Endothelial cell of umbilical vein (primary cell): ENCODE results near the gene RPIA. TPM values are rescaled to one million over a fixed set of nuclear protein-coding genes. Genes with fewer than 3 reads are reported as not detected.
A peak's percentile ranks its signal among the peaks of the same experiment; 100 is the strongest.

Experiments
- BruUV-seq: library from RNA; stranded (reverse); fragments of 400-500 nt; replicated peaks from 2 replicates; lab custom pipeline; 2021; lab: Mats Ljungman, UMichigan
- CTCF ChIA-PET: fragments of 300-600, 350-600 bp; sonication (Branson Sonifier 250); formaldehyde crosslinking; loops from one replicate; lab custom pipeline; 2021; ENCODE audit warnings: antibody characterized with exemption, inconsistent platforms; lab: Charles Lee
- POLR2A ChIA-PET: fragments of 300-600, 350-600 bp; sonication (Branson Sonifier 250); formaldehyde crosslinking; loops from one replicate; lab custom pipeline; 2021; ENCODE audit warnings: antibody characterized with exemption, inconsistent platforms; lab: Charles Lee
- DNase-seq: peaks from one replicate; pipeline ENCODE4 v3.0.0-alpha.2; 2011; ENCODE audit warnings: low read depth, low spot score
- FAIRE-seq: peaks from 2 replicates; lab custom pipeline; 2011; peaks lifted over from hg19 to GRCh38; lab: Jason Lieb, UNC
- H2AFZ ChIP-seq: 2 replicates; pipeline ENCODE4 v1.6.0; 2012; ENCODE audit warnings: low read depth, low read length, control low read depth, inconsistent platforms
- H3K27ac ChIP-seq: 2 replicates; pipeline ENCODE4 v1.5.1; 2011; ENCODE audit warnings: low read depth, mild to moderate bottlenecking, control low read depth, low read length, moderate library complexity; ENCODE audit not compliant: insufficient read depth
- H3K27me3 ChIP-seq, 2 experiments: 2 replicates each; pipeline versions ENCODE4 v1.6.0 to v1.6.1; 2011; ENCODE audit warnings: low read length in 2 of 2, mixed read lengths in 1 of 2; ENCODE audit not compliant: control insufficient read depth in 2 of 2, insufficient read depth in 2 of 2
- H3K36me3 ChIP-seq, 2 experiments: 2 replicates in 1 of 2; 3 replicates in 1 of 2; pipeline ENCODE4 v1.5.1; 2011; ENCODE audit warnings: low read length in 2 of 2, mild to moderate bottlenecking in 1 of 2, moderate library complexity in 1 of 2; ENCODE audit not compliant: control insufficient read depth in 2 of 2, insufficient read depth in 2 of 2; ENCODE audit errors: extremely low read depth in 1 of 2
- H3K4me1 ChIP-seq: 3 replicates; pipeline ENCODE4 v1.5.1; 2011; ENCODE audit warnings: mild to moderate bottlenecking, low read length; ENCODE audit not compliant: control insufficient read depth, insufficient read depth; ENCODE audit errors: extremely low read depth
- H3K4me2 ChIP-seq: 2 replicates; pipeline ENCODE4 v1.6.1; 2011; ENCODE audit warnings: low read length, control low read depth, mixed read lengths; ENCODE audit not compliant: insufficient read depth
- H3K4me3 ChIP-seq, 3 experiments: fragments of 200-600 bp in 1 of 3; sonication (generic), shearing (Covaris generic) in 1 of 3; replicated peaks in 1 of 3; 2 replicates each; pipeline ENCODE4 v1.5.1; 2011 to 2016; ENCODE audit warnings: control low read depth in 3 of 3, low read length in 3 of 3, mild to moderate bottlenecking in 2 of 3, inconsistent platforms in 1 of 3, low read depth in 1 of 3, moderate library complexity in 1 of 3; ENCODE audit not compliant: insufficient read depth in 1 of 3
- H3K79me2 ChIP-seq: 2 replicates; pipeline ENCODE4 v1.6.0; 2012; ENCODE audit warnings: low read length, inconsistent platforms; ENCODE audit not compliant: control insufficient read depth, insufficient read depth
- H3K9ac ChIP-seq: replicated peaks from 2 replicates; pipeline ENCODE3; 2011; ENCODE audit warnings: low read length, control low read depth; ENCODE audit not compliant: insufficient read depth; ENCODE audit errors: extremely low read depth
- H3K9me1 ChIP-seq: replicated peaks from 3 replicates; pipeline ENCODE4 v1.6.0; 2011; ENCODE audit warnings: mild to moderate bottlenecking, low read length; ENCODE audit not compliant: control insufficient read depth, insufficient read depth; ENCODE audit errors: extremely low read depth
- H3K9me3 ChIP-seq: replicated peaks from 2 replicates; pipeline ENCODE4 v1.5.1; 2012; ENCODE audit warnings: low read length, inconsistent platforms; ENCODE audit not compliant: control insufficient read depth, insufficient read depth
- H4K20me1 ChIP-seq: replicated peaks from 2 replicates; pipeline ENCODE3; 2011; ENCODE audit warnings: mild to moderate bottlenecking, low read length; ENCODE audit not compliant: control insufficient read depth, insufficient read depth; ENCODE audit errors: extremely low read depth
- CTCF ChIP-seq, 2 donors: IDR thresholded peaks; 1 replicate in 1 of 2; 2 replicates in 1 of 2; pipeline ENCODE4 v1.5.1; 2011; ENCODE audit warnings: low read length in 2 of 2, mild to moderate bottlenecking in 2 of 2, moderate library complexity in 2 of 2, control low read depth in 1 of 2, inconsistent platforms in 1 of 2, low read depth in 1 of 2; ENCODE audit not compliant: insufficient read depth in 1 of 2; ENCODE audit errors: extremely low read depth in 1 of 2
- EZH2 ChIP-seq: IDR thresholded peaks from 2 replicates; pipeline ENCODE4 v1.6.1; 2012; ENCODE audit warnings: borderline replicate concordance, low read depth, mild to moderate bottlenecking, moderate library complexity, low read length, inconsistent platforms; ENCODE audit not compliant: severe bottlenecking
- FOS ChIP-seq: IDR thresholded peaks from 2 replicates; pipeline ENCODE4 v1.6.1; 2011; ENCODE audit warnings: mild to moderate bottlenecking, low read length, moderate library complexity, borderline replicate concordance; ENCODE audit not compliant: insufficient read depth
- GATA2 ChIP-seq: IDR thresholded peaks from 2 replicates; pipeline ENCODE4 v1.7.0; 2011; ENCODE audit warnings: low read depth, mild to moderate bottlenecking, moderate library complexity, mixed read lengths, low read length; ENCODE audit not compliant: insufficient read length, insufficient read depth
- JUN ChIP-seq: IDR thresholded peaks from 2 replicates; pipeline ENCODE4 v1.6.1; 2011; ENCODE audit warnings: borderline replicate concordance, low read depth; ENCODE audit not compliant: insufficient read length, insufficient read depth
- MYC ChIP-seq: IDR thresholded peaks from one replicate; pipeline ENCODE4 v1.6.1; 2011; ENCODE audit warnings: mild to moderate bottlenecking, low read depth, low read length
- POLR2A ChIP-seq: IDR thresholded peaks from 2 replicates; pipeline ENCODE4 v1.6.1; 2012; ENCODE audit warnings: low read depth, mild to moderate bottlenecking, control low read depth, low read length
- POLR2AphosphoS5 ChIP-seq: IDR thresholded peaks from 2 replicates; pipeline ENCODE4 v1.6.1; 2012; ENCODE audit warnings: low read depth, mild to moderate bottlenecking, control low read depth, low read length, moderate library complexity; ENCODE audit not compliant: insufficient read depth
- dilution Hi-C: fragments of 300-500 bp; cut with MboI; formaldehyde crosslinking; loops from one replicate; pipeline ENCODE4 v1.15.0; 2019; ENCODE audit warnings: low sequenced_read_pairs; ENCODE audit not compliant: extremely low pct_ligation_motif_present
- intact Hi-C: fragments of 100-400 bp; cut with micrococcal nuclease; formaldehyde crosslinking; loops from one replicate; pipeline ENCODE4 v1.10.0; 2022
- polyA plus RNA-seq, 4 experiments: library from polyadenylated mRNA; depleted of rRNA in 3 of 4; stranded (reverse) in 3 of 4; unstranded in 1 of 4; fragments of >200 nt; gene quantifications; 2 replicates each; pipeline versions ENCODE4 v1.2.1 to v1.2.3, GENCODE V29; 2011 to 2012; ENCODE audit warnings: missing spikeins in 1 of 4
- total RNA-seq: library from RNA; stranded (reverse); gene quantifications from 2 replicates; pipeline ENCODE4 v1.2.3, GENCODE V29; 2021
- TF ChIP-seq, protein P1 (sequence below): IDR thresholded peaks from 2 replicates; pipeline ENCODE4 v1.6.1; 2011; ENCODE audit not compliant: insufficient read depth, insufficient read length

The RPIA gene
- total and polyA plus RNA-seq, 2 donors (not counting 3 experiments of a cell fraction or from before 2014, with no cell fraction given): 15.7 to 30.3 TPM

DNA sequence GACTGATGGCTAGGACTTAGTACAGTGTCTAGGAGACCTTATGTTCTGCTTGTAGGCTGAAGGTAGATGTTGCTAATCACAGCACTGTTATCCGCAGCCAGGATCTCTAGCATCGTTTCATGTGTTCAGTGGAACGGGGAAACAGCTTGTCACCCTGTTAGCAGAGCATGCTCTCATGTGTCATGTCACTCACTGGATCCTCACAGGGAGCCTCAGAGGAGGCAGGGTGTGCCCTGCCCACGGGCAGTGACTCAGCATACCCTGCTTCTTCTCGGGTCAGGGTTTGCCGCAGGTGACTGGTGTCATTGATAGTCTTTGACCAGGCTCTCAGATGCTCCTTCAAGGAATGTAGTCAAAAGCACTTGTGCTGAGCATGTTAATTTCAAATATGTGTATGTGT lies 44.4 kb downstream of the RPIA start:
- dilution Hi-C loops: no loop called here
- BruUV-seq: no TSS peak
- Histone ChIP-seq H3K9me3 (no peaks in the 10 kb centered on the region), H3K9me1 (no peaks in the 10 kb centered on the region), H2AFZ (no peak overlapping the region), H3K36me3 (no peaks in the 10 kb centered on the region), H4K20me1 (no peaks in the 10 kb centered on the region), H3K27me3 (no peaks in the 10 kb centered on the region), H3K79me2 (no peaks in the 10 kb centered on the region), H3K4me3 (no peak overlapping the region), H3K9ac (no peak overlapping the region), H3K4me2 (no peak overlapping the region), H3K4me1 (peaks cover 40% of the 10 kb centered on the region), H3K27ac (no peak overlapping the region)
- FAIRE-seq (no peak), DNase-seq (no peak)
- CTCF ChIA-PET: interaction anchor here (1.2 to 3.0 kb wide), 2 partner anchors 10 to 29 kb away, joined by 4 to 9 read pairs; no protein-coding TSS in a partner anchor
- intact Hi-C loops: no loop called here
- no peak for TF ChIP-seq EZH2
- POLR2A ChIA-PET: no interaction called here

- Histone ChIP-seq H3K27me3 (no peaks in the 10 kb centered on the region), H3K79me2 (no peaks in the 10 kb centered on the region), H3K4me2 (peak overlapping the region; percentile 75), H3K4me1 (peaks cover 40% of the 10 kb centered on the region), H3K9me1 (no peaks in the 10 kb centered on the region), H3K9ac (peak overlapping the region; percentile 84), H3K4me3 (no peak overlapping the region), H3K36me3 (no peaks in the 10 kb centered on the region), H3K9me3 (no peaks in the 10 kb centered on the region), H4K20me1 (no peaks in the 10 kb centered on the region), H2AFZ (no peak overlapping the region), H3K27ac (peak overlapping the region; percentile 99)
- dilution Hi-C loops (no loop called here), intact Hi-C loops (no loop called here)
- no peak for TF ChIP-seq MYC
- TF ChIP-seq, protein P1, sequence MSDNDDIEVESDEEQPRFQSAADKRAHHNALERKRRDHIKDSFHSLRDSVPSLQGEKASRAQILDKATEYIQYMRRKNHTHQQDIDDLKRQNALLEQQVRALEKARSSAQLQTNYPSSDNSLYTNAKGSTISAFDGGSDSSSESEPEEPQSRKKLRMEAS: no peak
- no peak for TF ChIP-seq JUN
- no peak for TF ChIP-seq CTCF (IDR thresholded peaks at IDR 0.05; ENCODE audit: extremely low read depth in 1 of 2, insufficient read depth in 1 of 2, low read depth in 1 of 2, low read length in 2 of 2)
- no peak for TF ChIP-seq EZH2
- TF ChIP-seq POLR2AphosphoS5: no peak
- no peak for TF ChIP-seq GATA2
- TF ChIP-seq POLR2A: no peak
- no peak for TF ChIP-seq FOS
- no TSS peak for BruUV-seq
- CTCF ChIA-PET: interaction anchor here (1.2 to 3.0 kb wide), 3 partner anchors 11 to 44 kb away, joined by 4 to 11 read pairs (median 9); partner anchors contain the start of gene RPIA
- POLR2A ChIA-PET: no interaction called here
- DNase-seq (no peak), FAIRE-seq (peak; percentile 4)
Observed at GRCh38 chr2:88736437-88736836, 45.0 kb downstream of the RPIA start.
